OCI-LY1 (cell line): Measurements from ENCODE around the gene LARP4.

Experiments used
- H2AFZ ChIP-seq: fragments of 200-600 bp; sonication (generic), shearing (Covaris generic); 2 replicates; pipeline ENCODE4 v1.6.0; 2014; ENCODE audit warnings: antibody characterized with exemption, mild to moderate bottlenecking, low read length
- H3F3A ChIP-seq: fragments of 200-600 bp; sonication (generic), shearing (Covaris generic); 2 replicates; pipeline ENCODE4 v1.6.0; 2014; ENCODE audit warnings: mild to moderate bottlenecking, antibody characterized with exemption, low read length, moderate library complexity; ENCODE audit not compliant: insufficient read depth
- H3K27ac ChIP-seq: fragments of 200-600 bp; sonication (generic); 2 replicates; pipeline ENCODE4 v1.5.1; 2014; ENCODE audit warnings: low read length, mixed run types, mild to moderate bottlenecking, low read depth; ENCODE audit not compliant: poor library complexity, severe bottlenecking
- H3K27me3 ChIP-seq: fragments of 200-600 bp; sonication (generic); 2 replicates; pipeline ENCODE4 v1.6.0; 2014; ENCODE audit warnings: antibody characterized with exemption, mild to moderate bottlenecking, low read length, moderate library complexity; ENCODE audit not compliant: insufficient read depth
- H3K36me3 ChIP-seq: fragments of 200-600 bp; sonication (generic); 2 replicates; pipeline ENCODE4 v1.6.1; 2014; ENCODE audit warnings: mild to moderate bottlenecking, antibody characterized with exemption, low read length, moderate library complexity, mixed read lengths; ENCODE audit not compliant: insufficient read depth
- H3K4me1 ChIP-seq: fragments of 200-600 bp; sonication (generic); 2 replicates; pipeline ENCODE4 v1.5.1; 2014; ENCODE audit warnings: mild to moderate bottlenecking, low read length, moderate library complexity; ENCODE audit not compliant: insufficient read depth, severe bottlenecking
- H3K4me2 ChIP-seq: fragments of 200-600 bp; sonication (generic), shearing (Covaris generic); 2 replicates; pipeline ENCODE4 v1.6.1; 2014; ENCODE audit warnings: low read length
- H3K4me3 ChIP-seq: fragments of 200-600 bp; sonication (generic); 2 replicates; pipeline ENCODE4 v1.5.1; 2014; ENCODE audit warnings: low read length, low read depth, mild to moderate bottlenecking, mixed read lengths; ENCODE audit not compliant: poor library complexity, severe bottlenecking
- H3K79me2 ChIP-seq: fragments of 200-600 bp; shearing (Covaris generic); 2 replicates; pipeline ENCODE4 v1.6.1; 2016; ENCODE audit warnings: mixed run types, low read length, mixed read lengths; ENCODE audit not compliant: insufficient read depth
- H3K9ac ChIP-seq: fragments of 200-600 bp; sonication (generic), shearing (Covaris generic); 2 replicates; pipeline ENCODE4 v1.6.1; 2014; ENCODE audit warnings: mild to moderate bottlenecking, low read length, mixed read lengths
- H3K9me2 ChIP-seq: fragments of 200-600 bp; sonication (generic), shearing (Covaris generic); 2 replicates; pipeline ENCODE4 v1.6.1; 2014; ENCODE audit warnings: low read depth, mild to moderate bottlenecking, low read length, mixed read lengths
- H3K9me3 ChIP-seq: fragments of 200-600 bp; shearing (Covaris generic); 2 replicates; pipeline ENCODE4 v1.6.1; 2014; ENCODE audit warnings: low read length, mixed read lengths
- H4K20me1 ChIP-seq: fragments of 200-600 bp; sonication (generic), shearing (Covaris generic); 2 replicates; pipeline ENCODE4 v1.6.0; 2016; ENCODE audit warnings: mild to moderate bottlenecking, low read length; ENCODE audit not compliant: insufficient read depth
- CTCF ChIP-seq: fragments of 200-600 bp; sonication (generic), shearing (Covaris generic); IDR thresholded peaks from 2 replicates; pipeline ENCODE4 v1.5.1; 2017; ENCODE audit warnings: mild to moderate bottlenecking, antibody characterized with exemption, low read length, moderate library complexity, mixed read lengths
- EZH2 ChIP-seq: fragments of 200-600 bp; sonication (generic), shearing (Covaris generic); IDR thresholded peaks from 2 replicates; pipeline ENCODE4 v1.8.0; 2017; ENCODE audit warnings: borderline replicate concordance, mixed run types, mild to moderate bottlenecking, antibody characterized with exemption, low read length, moderate library complexity, mixed read lengths

Gene LARP4

DNA sequence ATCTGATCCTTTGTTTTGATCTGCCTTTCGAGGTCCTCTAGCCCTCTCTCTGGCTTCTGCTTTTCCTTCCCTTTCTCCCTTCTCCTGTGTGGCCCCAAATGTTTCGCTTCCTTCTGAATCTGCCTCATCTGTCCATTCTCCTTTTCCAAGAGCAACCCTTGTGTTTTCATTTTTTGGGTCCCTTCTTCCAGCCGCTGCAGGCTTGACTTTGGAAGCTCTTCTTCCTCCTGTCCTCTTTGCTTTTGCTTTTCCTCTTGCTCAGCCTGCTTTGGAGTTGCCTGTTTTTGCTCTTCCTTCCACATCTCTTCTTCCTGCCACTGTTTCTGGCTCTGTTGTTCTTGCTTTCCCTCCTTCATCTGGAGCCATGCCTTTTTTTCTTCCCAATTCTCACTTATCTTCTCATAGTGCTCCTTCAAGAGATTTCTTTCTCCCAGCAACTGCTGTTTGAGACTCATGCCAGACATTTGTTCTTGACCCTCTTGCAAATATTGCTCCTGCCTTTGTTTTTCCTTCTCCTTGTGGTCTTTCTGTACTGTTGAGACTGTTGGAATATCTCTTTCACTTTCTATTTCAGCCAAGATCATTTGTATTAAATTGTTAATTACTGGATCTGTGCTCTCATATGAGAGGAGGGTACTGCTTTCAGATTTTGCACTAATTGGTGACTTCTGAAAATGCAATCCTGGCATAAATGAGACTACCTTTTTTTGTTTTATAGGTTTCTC is 46.7 kb upstream of the LARP4 start:
- H4K20me1 ChIP-seq: no peaks in the 10 kb centered on the region
- no peak overlapping the region for H3K4me3 ChIP-seq
- H3K4me1 ChIP-seq: no peaks in the 10 kb centered on the region
- no peaks in the 10 kb centered on the region for H3F3A ChIP-seq
- no peaks in the 10 kb centered on the region for H3K36me3 ChIP-seq
- no peak overlapping the region for H3K9ac ChIP-seq
- no peaks in the 10 kb centered on the region for H3K9me2 ChIP-seq
- no peak overlapping the region for H3K4me2 ChIP-seq
- TF ChIP-seq EZH2 (no peak), CTCF (no peak)
- no peaks in the 10 kb centered on the region for H3K79me2 ChIP-seq
- H2AFZ ChIP-seq: no peak overlapping the region
- H3K9me3 ChIP-seq: no peaks in the 10 kb centered on the region
- H3K27me3 ChIP-seq: no peaks in the 10 kb centered on the region
- H3K27ac ChIP-seq: no peak overlapping the region

DNA sequence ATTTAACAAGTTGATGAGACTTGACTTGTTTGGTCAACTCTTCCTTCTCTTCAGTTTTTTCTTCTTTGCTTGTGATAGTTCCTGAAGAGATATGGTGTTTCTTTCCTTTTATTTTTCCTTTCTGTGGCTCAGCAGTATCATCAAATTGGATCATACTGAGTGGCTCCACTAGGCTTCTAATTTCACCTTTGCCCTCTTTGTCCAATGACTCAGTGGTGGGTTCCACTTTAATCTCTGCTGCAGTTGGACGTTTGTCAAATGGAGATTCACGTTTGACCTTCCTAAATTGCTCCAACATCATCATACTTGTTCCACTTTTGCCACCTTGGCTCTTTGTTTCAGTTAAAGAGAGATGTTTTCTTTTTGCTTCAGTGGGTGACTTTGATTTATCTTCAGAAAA is 45.8 kb upstream of the LARP4 start:
- H3K27me3 ChIP-seq: no peaks in the 10 kb centered on the region
- no peaks in the 10 kb centered on the region for H3K4me1 ChIP-seq
- no peak overlapping the region for H2AFZ ChIP-seq
- H4K20me1 ChIP-seq: no peaks in the 10 kb centered on the region
- no peak overlapping the region for H3K4me2 ChIP-seq
- no peak overlapping the region for H3K9ac ChIP-seq
- no peaks in the 10 kb centered on the region for H3F3A ChIP-seq
- no peak overlapping the region for H3K4me3 ChIP-seq
- H3K9me2 ChIP-seq: no peaks in the 10 kb centered on the region
- H3K27ac ChIP-seq: no peak overlapping the region
- H3K36me3 ChIP-seq: no peaks in the 10 kb centered on the region
- TF ChIP-seq CTCF (no peak), EZH2 (no peak)
- no peaks in the 10 kb centered on the region for H3K9me3 ChIP-seq
- no peaks in the 10 kb centered on the region for H3K79me2 ChIP-seq

- H3K9me3 ChIP-seq: no peaks in the 10 kb centered on the region
- H3K9ac ChIP-seq: no peak overlapping the region
- H4K20me1 ChIP-seq: no peaks in the 10 kb centered on the region
- H3K79me2 ChIP-seq: no peaks in the 10 kb centered on the region
- H3K36me3 ChIP-seq: no peaks in the 10 kb centered on the region
- H3K27me3 ChIP-seq: no peaks in the 10 kb centered on the region
- no peaks in the 10 kb centered on the region for H3K9me2 ChIP-seq
- TF ChIP-seq CTCF: no peak
- no peak overlapping the region for H3K4me2 ChIP-seq
- no peak overlapping the region for H3K4me3 ChIP-seq
- no peaks in the 10 kb centered on the region for H3K4me1 ChIP-seq
- H3F3A ChIP-seq: no peaks in the 10 kb centered on the region
- no peak overlapping the region for H3K27ac ChIP-seq
- H2AFZ ChIP-seq: no peak overlapping the region
Observed at GRCh38 chr12:50355365-50355764, 45.3 kb upstream of the LARP4 start.
